Lung (tissue), 12 donors: Measurements from ENCODE around the gene NCKAP5L. TPM values are rescaled to one million over a fixed set of nuclear protein-coding genes. Genes with fewer than 3 reads are reported as not detected.

ENCODE experiments used
- ATAC-seq: fragments of 200-7000 bp; cut with Tn5 transposase; one replicate; pipeline ENCODE4 v1.9.1; 2020; ENCODE audit warnings: moderate number of reproducible peaks; ENCODE audit not compliant: insufficient read depth, low FRiP score
- DNase-seq, 3 donors: peaks; one replicate each; pipeline ENCODE4 v3.0.0-alpha.2; 2013 to 2017
- H3K27ac ChIP-seq, 2 donors: one replicate each; pipeline ENCODE4 v1.5.1; 2013; ENCODE audit warnings: mild to moderate bottlenecking in 2 of 2, moderate library complexity in 2 of 2, control low read depth in 1 of 2, inconsistent platforms in 1 of 2, low read depth in 1 of 2, low read length in 1 of 2
- H3K27me3 ChIP-seq, 3 donors: one replicate each; pipeline ENCODE4 v1.5.1; 2013; ENCODE audit warnings: low read length in 2 of 3; ENCODE audit not compliant: control insufficient read depth in 3 of 3, insufficient read depth in 3 of 3
- H3K36me3 ChIP-seq, 4 donors: one replicate each; pipeline ENCODE4 v1.5.1; 2013; ENCODE audit warnings: low read length in 4 of 4, mild to moderate bottlenecking in 1 of 4, moderate library complexity in 1 of 4; ENCODE audit not compliant: control insufficient read depth in 4 of 4, insufficient read depth in 4 of 4
- H3K4me1 ChIP-seq, 5 donors: one replicate each; pipeline ENCODE4 v1.5.1; 2013; ENCODE audit warnings: low read length in 5 of 5, mild to moderate bottlenecking in 2 of 5, moderate library complexity in 1 of 5; ENCODE audit not compliant: control insufficient read depth in 5 of 5, insufficient read depth in 5 of 5
- H3K4me3 ChIP-seq: one replicate; pipeline ENCODE4 v1.5.1; 2013; ENCODE audit warnings: mild to moderate bottlenecking, control low read depth, moderate library complexity
- H3K9ac ChIP-seq, 2 donors: one replicate each; pipeline ENCODE4 v1.5.1; 2013; ENCODE audit warnings: low read length in 2 of 2, control low read depth in 1 of 2; ENCODE audit not compliant: insufficient read depth in 1 of 2
- H3K9me3 ChIP-seq, 4 donors: one replicate each; pipeline ENCODE4 v1.5.1; 2013; ENCODE audit warnings: low read length in 3 of 4, mild to moderate bottlenecking in 1 of 4, moderate library complexity in 1 of 4; ENCODE audit not compliant: control insufficient read depth in 4 of 4, insufficient read depth in 3 of 4
- CTCF ChIP-seq: IDR thresholded peaks from 2 replicates; pipeline ENCODE4 v1.5.1; 2012; ENCODE audit warnings: mild to moderate bottlenecking; ENCODE audit errors: control extremely low read depth, extremely low read depth
- WGBS, 2 donors: extraction: QIAGEN DNeasy Blood & Tissue Kit; methylation state at CpG; one replicate each; pipeline ENCODE4 v1.1.7; 2013; 5-methylcytosine and 5-hydroxymethylcytosine counted together
- polyA plus RNA-seq, 2 donors: library from polyadenylated mRNA; stranded (reverse); fragments of 200-250 nt; gene quantifications; one replicate each; pipeline ENCODE4 v1.2.1, GENCODE V29; 2013
- total RNA-seq, 2 donors: library from RNA; depleted of rRNA in 1 of 2; stranded (reverse); fragments of >200 nt in 1 of 2; gene quantifications; one replicate each; pipeline ENCODE4 v1.2.1, GENCODE V29; 2014 to 2021
- donor health status: control.
- donor health status: control.
- donor health status: Bipolar disorder and iron deficiency.
- donor health status: healthy.
- donor health status: DM: yes; HTN: yes; CAD: no.

NCKAP5L gene
- total and polyA plus RNA-seq, 4 donors: 15.7 to 30.8 (median 20.1) TPM

DNA sequence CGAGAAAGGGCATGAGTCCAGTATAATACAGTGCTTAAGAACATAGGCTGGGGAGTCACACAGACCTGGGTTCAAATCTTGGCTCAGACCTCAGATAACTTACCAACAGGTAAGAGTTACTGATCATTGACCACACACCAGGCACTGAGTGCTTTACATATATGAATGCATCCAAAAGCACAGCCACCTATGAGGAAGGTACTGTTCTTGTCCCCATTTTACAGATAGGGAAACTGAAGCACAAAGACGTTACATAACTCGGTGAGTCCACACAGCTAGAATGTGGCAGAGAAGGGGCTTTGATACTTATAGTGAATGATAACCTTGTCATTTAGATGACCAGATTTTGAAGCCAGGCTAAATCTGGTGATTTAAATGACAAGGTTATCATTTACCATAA, 47.9 kb upstream of the NCKAP5L start:
- Histone ChIP-seq H3K27me3 (no peaks in the 10 kb centered on the region), H3K4me3 (no peak overlapping the region), H3K9me3 (peaks cover 0 to 5% (median 0%) of the 10 kb centered on the region in 4 donors), H3K4me1 (peaks cover 0 to 25% (median 13%) of the 10 kb centered on the region in 5 donors), H3K27ac (no peak overlapping the region), H3K36me3 (no peaks in the 10 kb centered on the region), H3K9ac (no peak overlapping the region)
- no peak for TF ChIP-seq CTCF
- ATAC-seq (no peak), DNase-seq (no peak)
- WGBS, 2 donors: 95 to 96% methylated on average over 3 of the region's 3 CpGs

DNA sequence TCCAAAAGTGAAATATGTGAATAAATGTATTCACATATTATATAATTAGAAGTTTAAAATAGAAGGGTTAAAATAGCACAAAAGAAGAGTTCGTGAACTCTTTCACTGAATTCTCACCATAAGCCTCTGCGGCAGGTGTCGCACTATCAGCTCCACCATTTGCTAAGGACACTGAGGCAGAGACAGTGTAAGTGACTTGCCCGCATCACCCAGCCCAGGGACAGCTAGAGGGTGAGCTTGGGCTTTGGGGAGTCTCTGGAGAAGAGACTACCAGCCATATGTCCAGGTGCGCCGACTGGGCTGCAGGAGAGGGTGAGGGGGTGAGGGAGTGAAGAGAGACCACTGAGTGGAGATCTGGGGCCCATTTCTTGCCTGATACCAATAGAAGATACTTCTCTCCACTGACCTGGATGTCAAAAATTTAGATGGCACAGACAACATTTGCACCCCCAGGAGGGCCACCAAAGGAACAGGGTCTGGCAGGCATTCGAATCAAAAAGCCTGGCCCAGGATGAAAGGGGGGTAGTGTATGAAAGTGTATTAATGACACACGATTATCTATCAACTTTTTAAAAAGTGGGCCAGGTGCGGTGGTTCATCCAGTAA, 47.0 kb upstream of the NCKAP5L start:
- H3K27ac ChIP-seq: no peak overlapping the region
- DNase-seq: no peak
- TF ChIP-seq CTCF: no peak
- H3K4me3 ChIP-seq: no peak overlapping the region
- H3K4me1 ChIP-seq: peaks cover 0 to 27% (median 13%) of the 10 kb centered on the region in 5 donors
- no peaks in the 10 kb centered on the region for H3K36me3 ChIP-seq
- no peaks in the 10 kb centered on the region for H3K27me3 ChIP-seq
- H3K9ac ChIP-seq: no peak overlapping the region
- peaks cover 0 to 5% (median 0%) of the 10 kb centered on the region in 4 donors for H3K9me3 ChIP-seq
- 93 to 95% methylated on average over 9 of the region's 9 CpGs for WGBS, 2 donors
- ATAC-seq: no peak

- Histone ChIP-seq H3K36me3 (no peaks in the 10 kb centered on the region), H3K9me3 (no peaks in the 10 kb centered on the region), H3K4me1 (peaks cover 2 to 36% (median 17%) of the 10 kb centered on the region in 5 donors), H3K9ac (no peak overlapping the region), H3K27me3 (no peaks in the 10 kb centered on the region), H3K4me3 (no peak overlapping the region), H3K27ac (no peak overlapping the region)
- no peak for ATAC-seq
- no peak for DNase-seq
- TF ChIP-seq CTCF: no peak
- WGBS, 2 donors: 78 to 84% methylated on average over 12 of the region's 12 CpGs
Measured at GRCh38 chr12:49874142-49874897, 46.1 kb upstream of the NCKAP5L start.
